GM23338 (cell line): ENCODE data around the gene AGAP1.

ENCODE experiments used
- CREB1 ChIP-seq: fragments of 250-450 bp; sonication (Bioruptor Pico); IDR thresholded peaks from 2 replicates; pipeline ENCODE4 v1.5.0; 2020; ENCODE audit warnings: low read depth, mild to moderate bottlenecking, moderate library complexity
- EZH2 ChIP-seq: fragments of 200-600 bp; sonication (generic); IDR thresholded peaks from one replicate; pipeline ENCODE4 v1.8.0; 2017; ENCODE audit warnings: antibody characterized with exemption, mild to moderate bottlenecking, low read depth; ENCODE audit not compliant: unreplicated experiment
- EZH2phosphoT487 ChIP-seq: fragments of 200-600 bp; sonication (generic); IDR thresholded peaks from one replicate; pipeline ENCODE4 v1.8.1; 2018; ENCODE audit warnings: antibody characterized with exemption; ENCODE audit not compliant: unreplicated experiment
- JUNB ChIP-seq: IDR thresholded peaks from one replicate; pipeline ENCODE4 v1.6.1; 2016; ENCODE audit warnings: antibody characterized with exemption; ENCODE audit not compliant: unreplicated experiment
- POLR2AphosphoS5 ChIP-seq: IDR thresholded peaks from 2 replicates; pipeline ENCODE4 v1.6.1; 2016; ENCODE audit warnings: antibody characterized with exemption, low read depth
- REST ChIP-seq: IDR thresholded peaks from one replicate; pipeline ENCODE4 v1.6.1; 2018; ENCODE audit warnings: antibody characterized with exemption; ENCODE audit not compliant: unreplicated experiment
- TF ChIP-seq, protein P1 (sequence below), 2 experiments: fragments of 200-600 bp in 1 of 2; sonication (generic) in 1 of 2; conservative IDR thresholded peaks; 2 replicates each; pipeline versions ENCODE4 v1.5.1 to v1.6.1; 2016 to 2017; ENCODE audit warnings: antibody characterized with exemption in 2 of 2, low read depth in 2 of 2, mild to moderate bottlenecking in 2 of 2, moderate library complexity in 1 of 2

DNA sequence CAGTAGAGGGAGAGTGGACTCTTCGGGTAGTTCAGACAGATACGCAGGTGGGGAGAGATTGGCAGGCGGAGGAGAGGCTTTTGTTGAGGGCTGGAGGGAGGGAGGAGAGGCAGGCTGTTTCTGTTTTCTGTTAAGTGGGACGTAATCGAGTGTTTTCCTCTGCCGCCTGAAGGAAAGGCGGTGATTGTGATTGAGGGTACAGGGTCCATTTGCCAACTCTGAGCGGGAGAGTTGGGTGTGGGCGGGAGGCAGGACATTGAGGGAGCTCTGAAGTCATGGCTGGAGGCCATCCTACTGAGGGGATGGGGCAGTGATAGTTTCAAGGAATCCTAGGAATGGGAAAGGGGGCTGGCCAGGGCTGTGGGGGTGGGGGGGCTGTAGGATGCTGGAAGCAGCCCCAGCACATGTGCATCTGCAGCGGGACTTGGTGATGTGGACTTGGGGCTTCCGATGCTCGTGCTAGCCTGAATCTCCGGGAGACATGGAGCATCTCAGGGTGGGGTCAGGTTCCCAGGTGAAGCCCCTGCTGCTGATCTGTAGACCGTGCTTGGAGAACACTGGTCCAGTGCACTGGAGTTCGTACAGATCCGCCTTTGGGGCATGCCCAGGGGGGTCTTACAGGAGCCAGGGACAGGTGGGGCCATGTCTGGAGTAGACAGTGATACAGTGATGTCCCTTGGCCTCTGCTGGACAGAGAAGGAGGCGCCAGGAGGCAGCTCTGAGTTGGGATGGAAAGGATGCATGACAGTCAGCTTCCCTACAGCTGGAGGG is 167.5 kb downstream of the AGAP1 start:
- TF ChIP-seq, protein P1, sequence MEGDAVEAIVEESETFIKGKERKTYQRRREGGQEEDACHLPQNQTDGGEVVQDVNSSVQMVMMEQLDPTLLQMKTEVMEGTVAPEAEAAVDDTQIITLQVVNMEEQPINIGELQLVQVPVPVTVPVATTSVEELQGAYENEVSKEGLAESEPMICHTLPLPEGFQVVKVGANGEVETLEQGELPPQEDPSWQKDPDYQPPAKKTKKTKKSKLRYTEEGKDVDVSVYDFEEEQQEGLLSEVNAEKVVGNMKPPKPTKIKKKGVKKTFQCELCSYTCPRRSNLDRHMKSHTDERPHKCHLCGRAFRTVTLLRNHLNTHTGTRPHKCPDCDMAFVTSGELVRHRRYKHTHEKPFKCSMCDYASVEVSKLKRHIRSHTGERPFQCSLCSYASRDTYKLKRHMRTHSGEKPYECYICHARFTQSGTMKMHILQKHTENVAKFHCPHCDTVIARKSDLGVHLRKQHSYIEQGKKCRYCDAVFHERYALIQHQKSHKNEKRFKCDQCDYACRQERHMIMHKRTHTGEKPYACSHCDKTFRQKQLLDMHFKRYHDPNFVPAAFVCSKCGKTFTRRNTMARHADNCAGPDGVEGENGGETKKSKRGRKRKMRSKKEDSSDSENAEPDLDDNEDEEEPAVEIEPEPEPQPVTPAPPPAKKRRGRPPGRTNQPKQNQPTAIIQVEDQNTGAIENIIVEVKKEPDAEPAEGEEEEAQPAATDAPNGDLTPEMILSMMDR (conservative IDR thresholded peaks at IDR 0.05; ENCODE audit: low read depth in 2 of 2): no peak
- no peak for TF ChIP-seq CREB1 (CRISPR knock-in tag)
- no peak for TF ChIP-seq EZH2phosphoT487
- TF ChIP-seq REST: no peak
- no peak for TF ChIP-seq EZH2
- TF ChIP-seq POLR2AphosphoS5: no peak
- no peak for TF ChIP-seq JUNB
